Ovary (tissue), 3 donors: ENCODE measurements around the gene GRIK4.

Experiments used
- CTCF ChIP-seq, 3 donors: fragments of 450-650 bp in 2 of 3; fragments of 200-600 bp in 1 of 3; IDR thresholded peaks; one replicate each; pipeline versions ENCODE4 v1.5.1 to v1.8.0; 2016 to 2022; ENCODE audit warnings: antibody characterized with exemption in 3 of 3, mild to moderate bottlenecking in 1 of 3
- EP300 ChIP-seq: sonication (generic); formaldehyde crosslinking; IDR thresholded peaks from one replicate; pipeline ENCODE4 v1.6.1; 2017; ENCODE audit warnings: antibody characterized with exemption
- donor health status: DM: no; HTN: no; CAD: no.

GRCh38 chr11:120645639-120646038, 134.1 kb downstream of the GRIK4 start:
- TF ChIP-seq CTCF (IDR thresholded peaks at IDR 0.05) (no peak), EP300 (no peak)
